ENCODE results near the gene ATL2.

ATL2 gene

GRCh38 chr2:38293152-38293865 lies 83.8 kb downstream of the ATL2 start:
- H2AFZ ChIP-seq (ENCODE audit: low read depth, low read length): no peak overlapping the region

DNA sequence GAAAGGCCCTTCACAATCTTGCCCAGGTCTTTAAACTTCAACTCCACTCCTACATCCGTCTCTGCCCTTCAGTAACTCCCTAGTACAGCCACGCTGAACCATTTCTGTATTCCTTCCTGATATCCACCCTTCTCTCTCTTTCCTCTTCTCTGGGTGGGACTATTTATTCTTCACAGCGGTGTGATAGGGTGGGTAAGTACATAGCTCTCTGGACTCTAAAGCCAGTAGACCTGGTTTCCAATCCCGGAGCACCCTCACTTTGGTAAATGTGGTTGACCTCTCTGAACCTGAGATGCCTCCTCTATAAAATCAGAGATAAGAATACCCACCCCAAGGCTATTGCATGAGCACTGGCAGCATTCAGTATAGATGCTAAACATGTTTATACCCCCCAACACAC lies 86.7 kb downstream of the ATL2 start:
- TF ChIP-seq CTCF (IDR thresholded peaks at IDR 0.05; ENCODE audit: low read depth, low read length) (no peak), EZH2phosphoT487 (IDR thresholded peaks at IDR 0.05; ENCODE audit: low read depth) (no peak)
- Histone ChIP-seq H3K4me3 (ENCODE audit: low read length) (no peak overlapping the region), H3K4me2 (ENCODE audit: low read length) (no peak overlapping the region), H3K9me3 (ENCODE audit: insufficient read depth, low read length) (no peaks in the 10 kb centered on the region), H2AFZ (ENCODE audit: low read depth, low read length) (no peak overlapping the region), H3K36me3 (replicated peaks; ENCODE audit: low read depth, low read length) (no peaks in the 10 kb centered on the region), H3K9ac (ENCODE audit: low read length) (no peak overlapping the region), H3K27me3 (ENCODE audit: low read depth, low read length) (no peaks in the 10 kb centered on the region), H3K4me1 (ENCODE audit: low read length) (no peaks in the 10 kb centered on the region), H3K79me2 (ENCODE audit: low read length) (no peaks in the 10 kb centered on the region), H4K20me1 (ENCODE audit: insufficient read depth, low read length) (no peaks in the 10 kb centered on the region), H3K27ac (ENCODE audit: low read length) (no peak overlapping the region)

More at GRCh38 chr2:38293152-38293865, 83.8 kb downstream of the ATL2 start:
- H3K4me3 ChIP-seq (ENCODE audit: low read length): no peak overlapping the region
- H3K4me2 ChIP-seq (ENCODE audit: low read length): no peak overlapping the region
- H3K36me3 ChIP-seq (replicated peaks; ENCODE audit: low read depth, low read length): peaks cover 23% of the 10 kb centered on the region
- H3K79me2 ChIP-seq (ENCODE audit: low read length): no peaks in the 10 kb centered on the region
- H3K9ac ChIP-seq (ENCODE audit: low read length): no peak overlapping the region
- H3K4me1 ChIP-seq (ENCODE audit: low read length): peaks cover 4% of the 10 kb centered on the region
- H4K20me1 ChIP-seq (ENCODE audit: insufficient read depth, low read length): no peaks in the 10 kb centered on the region
- H3K27me3 ChIP-seq (ENCODE audit: low read depth, low read length): no peaks in the 10 kb centered on the region
- no peaks in the 10 kb centered on the region for H3K9me3 ChIP-seq (ENCODE audit: insufficient read depth, low read length)
- H3K27ac ChIP-seq (ENCODE audit: low read length): no peak overlapping the region
- TF ChIP-seq CTCF (IDR thresholded peaks at IDR 0.05; ENCODE audit: low read depth, low read length) (no peak), EZH2phosphoT487 (IDR thresholded peaks at IDR 0.05; ENCODE audit: low read depth) (no peak)

DNA sequence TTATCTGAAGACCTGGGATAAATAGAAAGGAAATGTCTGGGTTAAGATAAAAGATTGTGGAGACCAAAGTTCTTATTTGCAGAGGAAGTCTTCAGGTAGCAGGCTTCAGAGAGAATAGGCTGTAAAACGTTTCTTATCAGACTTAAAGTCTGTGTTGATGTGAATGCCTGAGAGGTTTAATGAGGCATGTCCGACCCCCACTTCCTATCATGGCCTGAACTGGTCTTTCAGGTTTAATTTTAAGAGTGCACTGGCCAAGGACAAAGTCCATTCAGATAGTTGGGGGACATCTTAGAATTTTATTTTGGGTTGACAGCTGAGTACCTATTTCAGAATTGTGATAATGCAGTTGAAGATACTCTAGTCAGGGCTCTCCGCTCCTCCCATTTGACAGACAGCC lies 92.1 kb downstream of the ATL2 start:
- Histone ChIP-seq H3K27me3 (ENCODE audit: low read depth, low read length) (no peaks in the 10 kb centered on the region), H3K9me3 (ENCODE audit: insufficient read depth, low read length) (no peaks in the 10 kb centered on the region), H3K36me3 (replicated peaks; ENCODE audit: low read depth, low read length) (no peaks in the 10 kb centered on the region), H3K4me1 (ENCODE audit: low read length) (no peaks in the 10 kb centered on the region), H3K4me2 (ENCODE audit: low read length) (no peak overlapping the region), H4K20me1 (ENCODE audit: insufficient read depth, low read length) (no peaks in the 10 kb centered on the region), H3K4me3 (ENCODE audit: low read length) (no peak overlapping the region), H3K27ac (ENCODE audit: low read length) (no peak overlapping the region), H3K79me2 (ENCODE audit: low read length) (no peaks in the 10 kb centered on the region), H3K9ac (ENCODE audit: low read length) (no peak overlapping the region), H2AFZ (ENCODE audit: low read depth, low read length) (no peak overlapping the region)
- TF ChIP-seq CTCF (IDR thresholded peaks at IDR 0.05; ENCODE audit: low read depth, low read length): no peak
- no peak for TF ChIP-seq EZH2phosphoT487 (IDR thresholded peaks at IDR 0.05; ENCODE audit: low read depth)

DNA sequence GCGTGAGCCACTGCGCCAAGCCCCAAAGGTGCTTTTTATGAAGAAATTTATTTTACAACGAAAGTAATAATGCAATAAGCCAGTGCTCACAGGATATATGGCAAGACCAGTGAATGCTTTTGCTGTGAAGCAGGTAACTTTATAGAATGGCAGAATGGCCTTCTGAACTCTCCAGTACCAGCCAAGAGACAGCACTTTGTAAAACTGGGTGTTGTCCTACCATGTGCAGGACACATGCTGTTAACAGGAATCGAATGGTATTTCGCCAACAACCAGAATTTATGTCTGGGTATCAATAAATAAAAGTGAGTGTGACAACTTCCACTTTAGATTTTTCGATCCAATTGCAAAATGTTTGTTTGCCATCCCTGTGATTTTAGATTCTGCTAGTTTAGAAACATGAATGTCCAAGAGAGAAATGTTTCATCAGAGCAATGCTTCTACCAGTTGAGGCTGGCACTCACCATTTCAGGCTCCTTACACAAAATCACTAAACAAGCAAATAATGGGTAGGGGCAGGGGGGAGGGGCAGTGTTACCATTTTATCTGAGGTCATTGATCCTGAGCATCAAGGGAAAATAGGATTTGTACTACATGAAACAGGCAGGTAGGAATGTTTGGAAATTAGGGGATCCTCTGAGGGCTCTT lies 95.9 kb downstream of the ATL2 start:
- TF ChIP-seq EZH2phosphoT487 (IDR thresholded peaks at IDR 0.05; ENCODE audit: low read depth) (no peak), CTCF (IDR thresholded peaks at IDR 0.05; ENCODE audit: low read depth, low read length) (no peak)
- Histone ChIP-seq H3K79me2 (ENCODE audit: low read length) (no peaks in the 10 kb centered on the region), H3K9ac (ENCODE audit: low read length) (no peak overlapping the region), H3K4me1 (ENCODE audit: low read length) (peaks cover 8% of the 10 kb centered on the region), H2AFZ (ENCODE audit: low read depth, low read length) (no peak overlapping the region), H3K27ac (ENCODE audit: low read length) (no peak overlapping the region), H3K27me3 (ENCODE audit: low read depth, low read length) (no peaks in the 10 kb centered on the region), H3K36me3 (replicated peaks; ENCODE audit: low read depth, low read length) (no peaks in the 10 kb centered on the region), H4K20me1 (ENCODE audit: insufficient read depth, low read length) (no peaks in the 10 kb centered on the region), H3K4me2 (ENCODE audit: low read length) (no peak overlapping the region), H3K9me3 (ENCODE audit: insufficient read depth, low read length) (0 out of 2 replicates have a peak, but pooled peaks cover 6% of the 10 kb centered on the region), H3K4me3 (ENCODE audit: low read length) (no peak overlapping the region)
